Measurements from ENCODE around the gene TCOF1. TPM values are rescaled to one million over a fixed set of nuclear protein-coding genes. Genes with fewer than 3 reads are reported as not detected.

The TCOF1 gene
- total and polyA plus RNA-seq, 2 experiments from 2014 or later, result 86.8 to 165 TPM

DNA sequence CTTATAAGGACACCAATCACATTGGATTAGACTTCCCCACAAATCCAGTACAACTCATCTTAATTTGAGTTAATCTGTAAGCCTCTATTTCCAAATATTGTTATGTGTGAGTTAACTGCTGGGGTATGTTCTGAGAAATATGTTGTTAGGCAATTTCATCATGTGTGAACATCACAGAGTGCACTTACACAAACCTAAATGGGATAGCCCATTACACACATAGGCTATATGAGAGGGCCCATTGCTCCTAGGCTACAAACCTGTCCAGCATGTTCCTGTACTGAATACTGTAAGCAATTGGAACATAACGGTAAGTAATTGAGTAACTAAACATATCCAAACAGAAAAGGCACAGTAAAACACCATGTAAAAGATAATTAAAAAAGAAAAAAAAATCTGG lies 35.7 kb upstream of the TCOF1 start:
- ATAC-seq (no peak), DNase-seq (ENCODE audit: low spot score) (no peak)
- Mint-ChIP-seq H3K9me3 (no peaks in the 10 kb centered on the region), H3K27me3 (ENCODE audit: insufficient read depth, low read depth, poor library complexity) (peaks cover 9% of the 10 kb centered on the region), H3K4me3 (no peak overlapping the region), H3K36me3 (ENCODE audit: low read depth) (no peaks in the 10 kb centered on the region), H3K27ac (no peak overlapping the region), H3K4me1 (peaks cover 11% of the 10 kb centered on the region)
- Histone ChIP-seq H3K27me3 (ENCODE audit: insufficient read depth) (no peaks in the 10 kb centered on the region), H3K4me1 (ENCODE audit: insufficient read depth) (no peaks in the 10 kb centered on the region), H3K4me3 (no peak overlapping the region), H3K9me2 (ENCODE audit: insufficient read depth) (no peaks in the 10 kb centered on the region), H4K20me1 (replicated peaks; ENCODE audit: insufficient read depth) (no peaks in the 10 kb centered on the region), H3K36me3 (ENCODE audit: insufficient read depth) (no peaks in the 10 kb centered on the region), H3K79me2 (replicated peaks; ENCODE audit: insufficient read depth) (no peaks in the 10 kb centered on the region), H3F3A (replicated peaks; ENCODE audit: low read depth) (no peaks in the 10 kb centered on the region), H3K27ac (ENCODE audit: low read depth) (no peak overlapping the region), H3K4me2 (no peak overlapping the region), H2AFZ (no peak overlapping the region)
- TF ChIP-seq ZNF114 (CRISPR knock-in tag; IDR thresholded peaks at IDR 0.05), result no peak
- TF ChIP-seq JUNB (IDR thresholded peaks at IDR 0.05; ENCODE audit: unreplicated experiment), result no peak
- TF ChIP-seq, protein P1, sequence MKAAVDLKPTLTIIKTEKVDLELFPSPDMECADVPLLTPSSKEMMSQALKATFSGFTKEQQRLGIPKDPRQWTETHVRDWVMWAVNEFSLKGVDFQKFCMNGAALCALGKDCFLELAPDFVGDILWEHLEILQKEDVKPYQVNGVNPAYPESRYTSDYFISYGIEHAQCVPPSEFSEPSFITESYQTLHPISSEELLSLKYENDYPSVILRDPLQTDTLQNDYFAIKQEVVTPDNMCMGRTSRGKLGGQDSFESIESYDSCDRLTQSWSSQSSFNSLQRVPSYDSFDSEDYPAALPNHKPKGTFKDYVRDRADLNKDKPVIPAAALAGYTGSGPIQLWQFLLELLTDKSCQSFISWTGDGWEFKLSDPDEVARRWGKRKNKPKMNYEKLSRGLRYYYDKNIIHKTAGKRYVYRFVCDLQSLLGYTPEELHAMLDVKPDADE (IDR thresholded peaks at IDR 0.05), result no peak
- no peak for TF ChIP-seq ZNF331 (CRISPR knock-in tag; IDR thresholded peaks at IDR 0.05; ENCODE audit: low read depth)
- TF ChIP-seq POLR2AphosphoS5 (IDR thresholded peaks at IDR 0.05; ENCODE audit: low read depth), result no peak
- TF ChIP-seq ZNF462 (CRISPR knock-in tag; IDR thresholded peaks at IDR 0.05), result no peak
- TF ChIP-seq NANOG (IDR thresholded peaks at IDR 0.05; ENCODE audit: borderline replicate concordance), result no peak
- no peak for TF ChIP-seq EZH2 (IDR thresholded peaks at IDR 0.05; ENCODE audit: low read depth, unreplicated experiment)
- no peak for TF ChIP-seq REST (IDR thresholded peaks at IDR 0.05; ENCODE audit: unreplicated experiment)
- TF ChIP-seq EZH2phosphoT487 (IDR thresholded peaks at IDR 0.05; ENCODE audit: unreplicated experiment), result no peak
- no peak for TF ChIP-seq CTCF (conservative IDR thresholded peaks at IDR 0.05; ENCODE audit: low read depth in 2 of 2)
- no peak for TF ChIP-seq CREB1 (CRISPR knock-in tag; IDR thresholded peaks at IDR 0.05; ENCODE audit: low read depth)
- no peak for TF ChIP-seq STAT1 (IDR thresholded peaks at IDR 0.05; ENCODE audit: unreplicated experiment)

Data from GM23338 (cell line).